Hepatic stellate cell (primary cell): ENCODE data around the gene NELFB.
A peak's percentile ranks its signal among the peaks of the same experiment; 100 is the strongest.

ENCODE experiments used
- DNase-seq: peaks from one replicate; pipeline ENCODE4 v3.0.0; 2011; ENCODE audit warnings: low spot score

Gene NELFB

DNA sequence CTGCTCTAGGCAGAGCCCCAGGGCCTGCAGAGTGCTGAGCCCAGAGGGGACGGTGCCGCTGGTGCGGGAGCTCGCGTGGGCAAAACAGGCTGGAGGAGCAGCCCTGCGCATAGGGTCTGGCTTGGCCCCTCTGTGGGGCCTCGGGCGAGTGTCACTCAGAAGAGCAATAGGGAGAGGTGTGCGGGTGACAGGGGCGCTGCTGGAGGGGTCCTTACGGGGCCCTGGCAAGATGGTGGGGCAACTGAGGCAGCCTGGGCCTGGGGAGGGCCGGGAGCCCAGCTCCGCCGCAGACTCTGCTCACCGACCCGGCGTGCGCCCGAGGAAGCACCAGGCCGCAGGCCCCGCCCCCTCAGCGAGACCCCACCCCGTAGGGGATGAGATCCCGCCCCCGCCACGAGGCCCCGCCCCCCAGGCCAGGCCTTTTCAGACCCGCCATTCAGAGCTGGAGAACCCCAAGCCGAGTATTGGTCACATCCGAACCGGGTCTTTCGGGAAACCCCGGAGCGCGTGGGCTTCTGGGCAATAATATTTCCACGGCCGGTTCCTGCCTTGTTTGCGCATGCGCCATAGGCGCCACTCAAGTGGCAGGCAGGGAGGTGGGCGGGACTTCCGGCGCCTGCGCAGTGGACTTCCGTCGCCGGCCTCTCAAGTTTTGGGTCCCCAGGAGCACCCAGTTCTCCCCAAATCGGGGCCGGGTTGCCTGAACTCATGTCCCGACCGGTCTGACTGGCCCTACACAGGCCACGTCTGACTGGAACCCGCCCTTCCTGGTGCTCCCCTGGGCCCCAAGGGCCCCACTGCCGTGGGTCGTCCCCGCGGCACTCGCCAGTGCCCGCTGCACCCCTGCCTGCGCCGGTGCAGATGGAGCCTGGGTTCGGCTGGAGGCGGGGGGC is 31.8 kb upstream of the NELFB start:
- DNase-seq = peak; percentile 99

GRCh38 chr9:137224830-137225694 is 30.1 kb upstream of the NELFB start, which contains the start of gene CYSRT1:
Gene CYSRT1 (plus strand): TSS chr9:137225174. CDS start chr9:137225622, 448 bp downstream.
- no peak for DNase-seq

DNA sequence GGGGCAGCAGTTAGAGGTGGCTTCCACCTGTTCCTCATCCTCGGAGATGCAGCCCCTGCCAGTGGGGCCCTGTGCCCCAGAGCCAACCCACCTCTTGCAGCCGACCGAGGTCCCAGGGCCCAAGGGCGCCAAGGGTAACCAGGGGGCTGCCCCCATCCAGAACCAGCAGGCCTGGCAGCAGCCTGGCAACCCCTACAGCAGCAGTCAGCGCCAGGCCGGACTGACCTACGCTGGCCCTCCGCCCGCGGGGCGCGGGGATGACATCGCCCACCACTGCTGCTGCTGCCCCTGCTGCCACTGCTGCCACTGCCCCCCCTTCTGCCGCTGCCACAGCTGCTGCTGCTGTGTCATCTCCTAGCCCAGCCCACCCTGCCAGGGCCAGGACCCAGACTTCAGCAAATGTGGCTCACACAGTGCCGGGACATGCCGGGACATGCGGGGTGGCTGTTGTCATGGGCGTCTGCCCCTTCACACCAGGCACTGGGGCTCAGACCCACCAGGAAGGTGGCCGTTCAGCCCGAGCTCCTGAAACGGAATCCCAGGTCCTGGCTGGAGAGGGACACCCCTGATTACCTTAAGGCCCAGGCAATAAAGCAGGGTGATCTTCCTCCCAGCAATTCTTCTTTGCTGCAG is 29.3 kb upstream of the NELFB start:
- no peak for DNase-seq

DNA sequence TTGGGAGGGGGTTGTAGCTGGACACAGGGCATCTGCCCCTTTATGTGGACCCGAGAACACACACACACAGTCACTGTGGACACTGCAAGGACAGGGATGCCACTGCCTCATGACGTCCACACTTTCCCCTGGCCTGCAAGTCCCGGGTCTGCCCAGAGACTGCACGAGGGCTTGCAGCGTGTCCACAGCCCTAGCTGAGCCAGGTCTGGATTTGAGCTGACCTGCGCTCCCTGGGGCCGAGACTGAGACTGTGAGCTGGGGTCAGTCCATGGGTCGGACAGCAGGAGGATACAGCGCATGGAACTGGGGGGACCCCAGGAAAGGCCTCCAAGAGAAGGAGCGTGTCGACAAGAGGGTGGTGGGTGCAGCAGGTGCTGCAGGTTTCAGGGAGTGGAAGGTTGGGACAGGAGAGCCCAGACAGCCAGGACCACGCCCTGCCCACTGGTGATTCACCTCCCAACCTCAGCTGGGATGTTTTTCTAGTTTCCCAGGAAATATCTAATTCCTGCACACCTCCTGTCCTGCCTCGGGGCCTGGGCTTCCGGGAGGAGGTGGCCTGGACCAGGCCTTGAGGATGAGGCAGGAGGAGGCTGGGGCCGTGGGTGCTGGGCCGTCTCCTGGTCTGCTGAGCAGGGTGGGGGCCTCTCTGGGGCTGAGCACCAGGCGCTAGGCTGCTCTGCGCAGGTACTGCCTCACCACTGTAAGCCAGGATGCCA is 28.6 kb upstream of the NELFB start:
- DNase-seq = no peak

GRCh38 chr9:137227054-137227852 is 27.9 kb upstream of the NELFB start, which contains the start of gene RNF224:
Gene RNF224 (plus strand): TSS chr9:137227502. CDS start chr9:137228336, 834 bp downstream.
- peak; percentile 86 for DNase-seq

DNA sequence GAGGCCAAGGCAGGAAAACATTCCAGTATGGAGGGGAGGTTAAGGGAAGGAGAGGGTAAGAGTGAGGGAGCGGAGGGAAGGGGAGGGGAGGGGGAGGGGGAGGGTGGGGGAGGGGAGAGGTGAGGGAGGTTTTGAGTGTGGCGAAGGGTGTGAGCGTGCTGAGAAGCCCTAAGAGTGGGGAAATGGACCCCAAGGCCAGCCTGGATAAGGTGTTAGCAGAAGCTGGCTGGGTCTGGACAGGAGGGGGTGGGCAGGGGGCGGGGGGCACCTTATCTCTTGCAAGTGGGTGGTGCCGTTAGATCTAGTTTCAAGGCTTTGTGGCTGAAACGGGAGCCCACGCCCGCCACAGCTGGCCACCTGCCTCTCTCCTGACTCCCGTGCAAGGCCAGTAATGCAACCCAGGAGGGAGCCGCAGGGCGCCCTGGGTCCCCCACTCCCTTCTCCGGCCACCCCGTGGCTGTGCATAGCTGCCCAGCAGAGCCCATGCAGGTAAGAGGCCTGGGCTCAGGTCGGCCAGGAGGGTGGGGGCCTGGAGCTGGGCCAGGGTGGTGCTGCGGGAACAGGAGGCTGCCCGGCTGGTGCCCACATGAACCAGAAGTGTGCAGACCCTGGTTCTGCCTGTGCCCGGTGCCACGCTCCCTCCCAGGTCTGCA is 27.1 kb upstream of the NELFB start:
- no peak for DNase-seq

DNA sequence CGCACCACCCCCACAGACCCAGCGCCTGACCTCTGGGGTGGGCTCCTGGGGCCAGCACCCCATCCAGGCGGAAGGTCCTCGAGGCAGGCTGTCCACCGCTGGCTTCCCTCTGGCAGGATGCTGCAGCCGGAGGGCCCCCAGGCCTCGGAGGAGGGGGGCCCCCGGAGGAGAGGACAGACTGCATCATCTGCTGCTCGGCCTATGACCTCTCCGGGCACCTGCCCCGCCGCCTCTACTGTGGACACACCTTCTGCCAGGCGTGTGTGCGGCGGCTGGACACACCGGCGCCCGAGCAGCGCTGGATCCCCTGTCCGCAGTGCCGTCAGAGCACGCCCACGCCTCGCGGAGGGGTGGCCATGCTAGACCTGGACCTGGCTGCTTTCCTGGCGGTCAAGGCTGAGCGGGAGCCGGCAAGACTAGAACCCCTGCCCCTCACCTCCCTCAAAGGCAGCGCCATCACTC is 26.6 kb upstream of the NELFB start:
- DNase-seq = no peak

DNA sequence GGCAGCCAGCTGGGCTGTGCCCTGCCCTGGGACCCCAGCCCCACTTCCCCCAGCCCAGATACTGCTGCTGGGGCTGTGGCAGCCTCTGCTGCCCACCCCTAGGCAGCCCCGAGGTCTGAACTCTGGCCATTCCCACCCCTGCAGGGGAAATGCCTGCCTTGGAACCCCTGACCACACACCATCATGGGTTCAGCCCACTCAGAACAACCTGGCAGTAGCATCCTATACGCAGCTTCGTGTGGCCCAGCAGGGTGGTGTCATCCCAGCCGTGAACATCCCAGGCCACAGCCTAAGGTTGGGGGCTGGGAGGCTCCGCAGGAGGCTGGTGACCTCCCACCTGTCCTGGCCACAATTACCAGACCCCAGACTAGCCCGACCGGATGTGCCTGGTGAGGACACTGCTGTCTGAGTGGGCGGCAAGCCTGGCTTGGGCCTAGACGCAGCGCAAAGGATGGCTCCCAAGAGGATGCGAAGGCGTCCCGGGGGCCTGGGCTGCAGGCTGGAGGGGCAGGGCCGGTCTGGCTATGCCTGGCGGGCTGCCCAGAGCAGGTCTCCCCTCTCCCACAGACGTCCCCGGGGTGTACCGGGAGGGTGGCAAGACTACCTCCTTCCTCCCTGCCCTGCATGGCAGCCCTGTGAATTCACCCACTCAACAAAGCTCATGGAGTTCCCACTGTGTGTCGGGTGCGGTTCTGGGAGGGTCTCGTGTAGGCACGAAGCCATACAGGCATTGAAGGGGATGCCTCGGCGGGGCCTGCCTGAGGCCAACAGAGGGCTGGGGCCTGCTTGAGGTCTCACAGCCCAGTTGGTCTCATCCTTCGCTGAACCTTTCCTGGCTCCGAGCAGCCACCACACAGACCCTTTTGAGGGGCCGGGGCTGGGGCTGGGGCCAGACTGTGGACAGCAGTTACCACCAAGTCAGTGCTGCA is 25.9 kb upstream of the NELFB start:
- DNase-seq = no peak

GRCh38 chr9:137229903-137230704 is 25.0 kb upstream of the NELFB start:
- no peak for DNase-seq

GRCh38 chr9:137230705-137231371 is 24.3 kb upstream of the NELFB start, which contains the start of gene SLC34A3:
Gene SLC34A3 (plus strand): TSS chr9:137230901. CDS start chr9:137231703, 802 bp downstream.
- no peak for DNase-seq

- DNase-seq = no peak
Observed at GRCh38 chr9:137231372-137232039, 23.6 kb upstream of the NELFB start.

- no peak for DNase-seq
Observed at GRCh38 chr9:137232101-137232500, 23.0 kb upstream of the NELFB start.

- no peak for DNase-seq
Observed at GRCh38 chr9:137232510-137232909, 22.6 kb upstream of the NELFB start.

GRCh38 chr9:137233143-137233980 is 21.8 kb upstream of the NELFB start:
- DNase-seq = no peak

DNA sequence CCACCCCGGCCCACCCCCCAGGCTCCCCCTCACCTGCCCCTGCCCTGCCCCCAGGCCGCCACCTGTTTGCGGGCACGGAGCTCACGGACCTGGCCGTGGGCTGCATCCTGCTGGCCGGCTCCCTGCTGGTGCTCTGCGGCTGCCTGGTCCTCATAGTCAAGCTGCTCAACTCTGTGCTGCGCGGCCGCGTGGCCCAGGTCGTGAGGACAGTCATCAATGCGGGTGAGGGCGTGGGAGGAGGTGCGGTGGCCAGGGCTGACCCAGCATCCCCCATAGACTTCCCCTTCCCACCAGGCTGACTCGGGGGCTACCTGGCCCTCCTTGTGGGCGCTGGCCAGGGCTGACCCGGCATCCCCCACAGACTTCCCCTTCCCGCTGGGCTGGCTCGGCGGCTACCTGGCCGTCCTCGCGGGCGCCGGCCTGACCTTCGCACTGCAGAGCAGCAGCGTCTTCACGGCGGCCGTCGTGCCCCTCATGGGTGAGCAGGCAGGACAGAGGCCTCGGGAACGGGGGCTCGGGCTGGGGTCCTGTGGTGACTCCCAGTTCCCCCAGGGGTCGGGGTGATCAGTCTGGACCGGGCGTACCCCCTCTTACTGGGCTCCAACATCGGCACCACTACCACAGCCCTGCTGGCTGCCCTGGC is 21.0 kb upstream of the NELFB start:
- DNase-seq = no peak
